ENCODE data around the gene TMEM72.

GRCh38 chr10:44909910-44910309, 1.2 kb upstream of the TMEM72 start:
- TF ChIP-seq POLR2AphosphoS5 (IDR thresholded peaks at IDR 0.05; ENCODE audit: low read depth, low read length) (no peak), TAF1 (IDR thresholded peaks at IDR 0.05; ENCODE audit: low read depth, low read length) (no peak), POU2F2 (IDR thresholded peaks at IDR 0.05; ENCODE audit: low read depth, low read length) (no peak), POLR2A (IDR thresholded peaks at IDR 0.05; ENCODE audit: low read depth, low read length) (no peak), SPI1 (IDR thresholded peaks at IDR 0.05; ENCODE audit: low read depth, low read length) (no peak)

Measured in GM12891 (cell line).